Parietal lobe (tissue), 1 donor: Measurements from ENCODE around the gene TMEM98. TPM values are rescaled to one million over a fixed set of nuclear protein-coding genes. Genes with fewer than 3 reads are reported as not detected.

Experiments
- total RNA-seq: library from RNA; depleted of rRNA; stranded (reverse); fragments of >200 nt; gene quantifications from one replicate; pipeline ENCODE4 v1.2.3, GENCODE V29; 2014

Gene TMEM98
- total RNA-seq = 64.2 TPM

GRCh38 chr17:32927724-32928585 is at the start of gene TMEM98:
Gene TMEM98, plus strand, starts transcription at chr17:32928153. Its CDS starts 3,376 bp downstream, at chr17:32931529.

Other genes with a start within 250 kb of the TMEM98 start
- 67.0 TPM for gene MYO1D, start 51.0 kb upstream of the TMEM98 start, total RNA-seq
- gene SPACA3, start 63.7 kb downstream of the TMEM98 start, total RNA-seq = not detected